OCI-LY3 (cell line): ENCODE results near the gene LMNB1.
"Not testable (repeated sequence)": the region's sequence is repeated elsewhere in the genome, so short reads cannot be mapped to it uniquely, and the experiment has no call there.

Source experiments
- H2AFZ ChIP-seq: fragments of 200-600, 300-600 bp; shearing (Covaris generic); 2 replicates; pipeline ENCODE4 v1.6.0; 2014; ENCODE audit warnings: antibody characterized with exemption, low read depth, low read length
- H3K27ac ChIP-seq: fragments of 200-600, 300-600 bp; sonication (generic); 2 replicates; pipeline ENCODE4 v1.5.1; 2014; ENCODE audit warnings: mild to moderate bottlenecking, low read length, moderate library complexity, mixed read lengths
- H3K27me3 ChIP-seq: fragments of 200-600, 300-600 bp; sonication (generic); 2 replicates; pipeline ENCODE4 v1.6.1; 2014; ENCODE audit warnings: low read depth, low read length, mixed read lengths
- H3K36me3 ChIP-seq: fragments of 200-600, 300-600 bp; sonication (generic); replicated peaks from 2 replicates; pipeline ENCODE3; 2014; ENCODE audit warnings: low read depth, low read length, mixed read lengths
- H3K4me1 ChIP-seq: fragments of 300-600, 200-600 bp; sonication (generic); 2 replicates; pipeline ENCODE4 v1.6.1; 2014; ENCODE audit warnings: low read length, mixed read lengths
- H3K4me2 ChIP-seq: fragments of 200-600, 300-600 bp; sonication (generic); 2 replicates; pipeline ENCODE4 v1.6.1; 2014; ENCODE audit warnings: low read length, mixed read lengths
- H3K4me3 ChIP-seq: fragments of 300-600, 200-600 bp; sonication (generic); 2 replicates; pipeline ENCODE4 v1.5.1; 2014; ENCODE audit warnings: antibody characterized with exemption, mild to moderate bottlenecking, low read length, moderate library complexity
- H3K79me2 ChIP-seq: fragments of 300-600, 200-600 bp; shearing (Covaris generic); 2 replicates; pipeline ENCODE4 v1.6.1; 2014; ENCODE audit warnings: mild to moderate bottlenecking, low read length, mixed read lengths
- H3K9ac ChIP-seq: fragments of 300-600, 200-600 bp; shearing (Covaris generic); 2 replicates; pipeline ENCODE4 v1.6.0; 2014; ENCODE audit warnings: mild to moderate bottlenecking, low read length, moderate library complexity
- H3K9me3 ChIP-seq: fragments of 200-600, 300-600 bp; shearing (Covaris generic); 2 replicates; pipeline ENCODE4 v1.6.1; 2014; ENCODE audit warnings: low read length, mixed read lengths; ENCODE audit not compliant: insufficient read depth
- H4K20me1 ChIP-seq: fragments of 200-600, 300-600 bp; sonication (generic); 2 replicates; pipeline ENCODE4 v1.6.1; 2016; ENCODE audit warnings: low read length, mixed read lengths; ENCODE audit not compliant: insufficient read depth
- EZH2phosphoT487 ChIP-seq: fragments of 200-600 bp; shearing (Covaris generic); IDR thresholded peaks from 2 replicates; pipeline ENCODE4 v1.6.1; 2018; ENCODE audit warnings: antibody characterized with exemption, mixed run types, low read depth
- TF ChIP-seq, protein P1 (sequence below): fragments of 200-600, 300-600 bp; sonication (generic); IDR thresholded peaks from 2 replicates; pipeline ENCODE4 v1.5.1; 2014; ENCODE audit warnings: antibody characterized with exemption, low read length, low read depth

LMNB1 gene

GRCh38 chr5:126780165-126780827 is 3.4 kb downstream of the LMNB1 start:
- Histone ChIP-seq H3K27me3 (no peaks in the 10 kb centered on the region), H3K4me2 (peak overlapping the region; percentile 77), H3K27ac (0 out of 2 replicates have a peak overlapping the region, but pooled peaks have one; percentile 97), H3K9me3 (no peaks in the 10 kb centered on the region), H3K36me3 (peaks cover 17% of the 10 kb centered on the region), H3K79me2 (peaks cover 82% of the 10 kb centered on the region), H3K4me1 (peaks cover 14% of the 10 kb centered on the region), H3K9ac (peak overlapping the region; percentile 83), H3K4me3 (peak overlapping the region; percentile 98), H2AFZ (no peak overlapping the region), H4K20me1 (peaks cover 41% of the 10 kb centered on the region)
- TF ChIP-seq, protein P1, sequence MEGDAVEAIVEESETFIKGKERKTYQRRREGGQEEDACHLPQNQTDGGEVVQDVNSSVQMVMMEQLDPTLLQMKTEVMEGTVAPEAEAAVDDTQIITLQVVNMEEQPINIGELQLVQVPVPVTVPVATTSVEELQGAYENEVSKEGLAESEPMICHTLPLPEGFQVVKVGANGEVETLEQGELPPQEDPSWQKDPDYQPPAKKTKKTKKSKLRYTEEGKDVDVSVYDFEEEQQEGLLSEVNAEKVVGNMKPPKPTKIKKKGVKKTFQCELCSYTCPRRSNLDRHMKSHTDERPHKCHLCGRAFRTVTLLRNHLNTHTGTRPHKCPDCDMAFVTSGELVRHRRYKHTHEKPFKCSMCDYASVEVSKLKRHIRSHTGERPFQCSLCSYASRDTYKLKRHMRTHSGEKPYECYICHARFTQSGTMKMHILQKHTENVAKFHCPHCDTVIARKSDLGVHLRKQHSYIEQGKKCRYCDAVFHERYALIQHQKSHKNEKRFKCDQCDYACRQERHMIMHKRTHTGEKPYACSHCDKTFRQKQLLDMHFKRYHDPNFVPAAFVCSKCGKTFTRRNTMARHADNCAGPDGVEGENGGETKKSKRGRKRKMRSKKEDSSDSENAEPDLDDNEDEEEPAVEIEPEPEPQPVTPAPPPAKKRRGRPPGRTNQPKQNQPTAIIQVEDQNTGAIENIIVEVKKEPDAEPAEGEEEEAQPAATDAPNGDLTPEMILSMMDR: peak; percentile 66
- no peak for TF ChIP-seq EZH2phosphoT487

GRCh38 chr5:126788409-126788808 is 11.5 kb downstream of the LMNB1 start:
- not testable (repeated sequence) for H3K9me3 ChIP-seq, H3K27ac ChIP-seq, H3K27me3 ChIP-seq, H3K4me3 ChIP-seq, H3K36me3 ChIP-seq, H3K4me2 ChIP-seq, H2AFZ ChIP-seq, H3K9ac ChIP-seq
- Histone ChIP-seq H3K79me2 (peaks cover 98% of the 10 kb centered on the region), H3K4me1 (peaks cover 19% of the 10 kb centered on the region), H4K20me1 (peaks cover 71% of the 10 kb centered on the region)

GRCh38 chr5:126793097-126793496 is 16.2 kb downstream of the LMNB1 start:
- H3K27me3 ChIP-seq: no peaks in the 10 kb centered on the region
- peaks cover 22% of the 10 kb centered on the region for H3K4me1 ChIP-seq
- no peak overlapping the region for H3K27ac ChIP-seq
- no peaks in the 10 kb centered on the region for H3K9me3 ChIP-seq
- peak overlapping the region; percentile 74 for H3K4me2 ChIP-seq
- TF ChIP-seq, protein P1: no peak
- no peak for TF ChIP-seq EZH2phosphoT487
- H3K9ac ChIP-seq: peak overlapping the region; percentile 20; the same call in 1 of the 2 replicates
- H3K36me3 ChIP-seq: no peaks in the 10 kb centered on the region
- H3K79me2 ChIP-seq: peaks cover 99% of the 10 kb centered on the region
- H4K20me1 ChIP-seq: peaks cover 90% of the 10 kb centered on the region
- peak overlapping the region; percentile 61 for H3K4me3 ChIP-seq
- no peak overlapping the region for H2AFZ ChIP-seq

- not testable (repeated sequence) for H3K36me3 ChIP-seq, H2AFZ ChIP-seq, H3K9ac ChIP-seq, H3K27ac ChIP-seq, H3K27me3 ChIP-seq, H3K4me3 ChIP-seq, H3K4me2 ChIP-seq, H3K9me3 ChIP-seq
- Histone ChIP-seq H4K20me1 (peaks cover 90% of the 10 kb centered on the region), H3K4me1 (peaks cover 22% of the 10 kb centered on the region), H3K79me2 (peaks cover 99% of the 10 kb centered on the region)
Observed at GRCh38 chr5:126793648-126794047, 16.7 kb downstream of the LMNB1 start.

DNA sequence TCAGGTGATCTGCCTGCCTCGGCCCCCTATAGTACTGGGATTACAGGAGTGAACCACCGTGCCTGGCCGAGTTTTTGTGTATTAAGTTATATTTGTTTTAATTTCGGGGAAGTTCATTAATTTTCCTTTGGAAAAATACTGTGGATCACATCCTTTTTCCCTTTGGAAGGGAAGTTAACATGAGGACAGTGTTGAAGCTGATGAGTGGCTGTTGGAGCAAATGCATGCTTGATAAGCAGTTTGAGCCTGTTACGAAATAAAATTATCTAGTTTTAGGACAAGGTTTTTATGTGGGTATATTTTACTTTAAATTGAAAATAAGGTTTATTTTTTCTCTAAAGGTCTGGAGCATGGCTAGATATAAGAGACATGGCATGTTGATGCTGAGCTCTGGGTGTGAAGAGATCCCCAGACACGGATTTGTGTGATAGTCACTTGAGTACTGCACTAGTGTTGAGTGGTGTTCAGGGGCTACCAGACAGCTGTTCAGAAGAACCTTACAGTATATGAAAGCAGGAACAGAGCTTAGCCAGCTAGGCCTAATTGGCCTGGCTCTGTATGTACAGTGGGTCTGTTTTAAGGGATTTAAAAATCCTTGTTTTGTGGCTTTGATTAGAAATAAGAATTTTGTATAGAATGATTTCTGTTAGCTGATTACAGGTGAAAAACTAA is 17.4 kb downstream of the LMNB1 start:
- no peak overlapping the region for H3K4me2 ChIP-seq
- peaks cover 88% of the 10 kb centered on the region for H4K20me1 ChIP-seq
- H3K4me1 ChIP-seq: peaks cover 22% of the 10 kb centered on the region
- H3K9ac ChIP-seq: no peak overlapping the region
- TF ChIP-seq, protein P1: no peak
- no peak for TF ChIP-seq EZH2phosphoT487
- H2AFZ ChIP-seq: no peak overlapping the region
- H3K79me2 ChIP-seq: peaks cover 99% of the 10 kb centered on the region
- H3K36me3 ChIP-seq: no peaks in the 10 kb centered on the region
- no peak overlapping the region for H3K4me3 ChIP-seq
- no peaks in the 10 kb centered on the region for H3K27me3 ChIP-seq
- H3K9me3 ChIP-seq: no peaks in the 10 kb centered on the region
- H3K27ac ChIP-seq: no peak overlapping the region
